Left ventricle myocardium superior (tissue), 1 donor: ENCODE measurements around the gene SEMA6B. TPM values are rescaled to one million over a fixed set of nuclear protein-coding genes. Genes with fewer than 3 reads are reported as not detected.

Experiments
- total RNA-seq: library from RNA; stranded (reverse); fragmentation: NEBNext Ultra II Directional; extraction: Animal tissue kit (Norgen Biotek cat#: 25700); gene quantifications from one replicate; pipeline ENCODE4 v1.2.1, GENCODE V29; 2021
- donor health status: DM: no; HTN: yes; CAD: no; lungs with severe emphysema.

The SEMA6B gene
- total RNA-seq, 1 donor from 2014 or later: 15.7 TPM

Other genes with a start within 250 kb of the SEMA6B start
- 4.2 TPM for gene STAP2, start 220.9 kb downstream of the SEMA6B start, total RNA-seq
- gene MPND, start 216.1 kb downstream of the SEMA6B start, total RNA-seq: 19.2 TPM
- 19.1 TPM for gene SH3GL1, start 159.1 kb downstream of the SEMA6B start, total RNA-seq
- gene CHAF1A, start 157.0 kb downstream of the SEMA6B start, total RNA-seq: 7.2 TPM
- 127 TPM for gene UBXN6, start 101.9 kb downstream of the SEMA6B start, total RNA-seq
- 30.3 TPM for gene HDGFL2, start 87.4 kb downstream of the SEMA6B start, total RNA-seq
- 235 TPM for gene PLIN4, start 41.2 kb downstream of the SEMA6B start, total RNA-seq
- 44.2 TPM for gene PLIN5, start 24.5 kb downstream of the SEMA6B start, total RNA-seq
- 0.30 TPM for gene LRG1, start 19.6 kb downstream of the SEMA6B start, total RNA-seq
- 4.8 TPM for gene TNFAIP8L1, start 79.8 kb upstream of the SEMA6B start, total RNA-seq
- gene MYDGF, start 110.7 kb upstream of the SEMA6B start, total RNA-seq: 27.0 TPM
- 53.9 TPM for gene DPP9, start 164.2 kb upstream of the SEMA6B start, total RNA-seq
- gene FEM1A, start 232.1 kb upstream of the SEMA6B start, total RNA-seq: 49.6 TPM